Loucy (cell line): Measurements from ENCODE around the gene RAPSN.

Source experiments
- EZH2phosphoT487 ChIP-seq: fragments of 200-600 bp; IDR thresholded peaks from 2 replicates; pipeline ENCODE4 v1.6.1; 2018; ENCODE audit warnings: antibody characterized with exemption, mild to moderate bottlenecking, moderate library complexity, borderline replicate concordance
- TF ChIP-seq, protein P1 (sequence below): fragments of 200-600 bp; sonication (generic); conservative IDR thresholded peaks from 2 replicates; pipeline ENCODE4 v1.5.1; 2014; ENCODE audit warnings: mild to moderate bottlenecking, antibody characterized with exemption, low read length

DNA sequence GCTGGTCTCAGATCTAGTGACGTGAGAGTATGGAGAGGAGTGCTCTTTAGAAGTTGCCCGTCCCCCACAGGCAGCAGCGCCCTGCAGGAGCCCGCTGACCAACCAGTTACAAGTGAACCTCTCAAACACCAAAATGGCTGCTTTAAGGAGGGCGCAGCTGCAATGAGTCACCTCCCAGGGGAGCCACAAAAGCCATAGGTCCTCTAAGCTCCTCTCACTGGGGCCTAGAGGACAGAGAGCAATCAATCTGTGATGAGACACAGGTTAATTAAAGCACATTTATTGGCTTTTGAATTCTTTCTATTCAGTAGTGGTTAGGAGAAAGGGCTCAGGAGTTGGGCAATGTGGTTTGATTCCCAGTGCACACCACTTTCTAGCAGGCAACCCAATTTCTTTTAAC, 15.5 kb upstream of the RAPSN start:
- TF ChIP-seq, protein P1, sequence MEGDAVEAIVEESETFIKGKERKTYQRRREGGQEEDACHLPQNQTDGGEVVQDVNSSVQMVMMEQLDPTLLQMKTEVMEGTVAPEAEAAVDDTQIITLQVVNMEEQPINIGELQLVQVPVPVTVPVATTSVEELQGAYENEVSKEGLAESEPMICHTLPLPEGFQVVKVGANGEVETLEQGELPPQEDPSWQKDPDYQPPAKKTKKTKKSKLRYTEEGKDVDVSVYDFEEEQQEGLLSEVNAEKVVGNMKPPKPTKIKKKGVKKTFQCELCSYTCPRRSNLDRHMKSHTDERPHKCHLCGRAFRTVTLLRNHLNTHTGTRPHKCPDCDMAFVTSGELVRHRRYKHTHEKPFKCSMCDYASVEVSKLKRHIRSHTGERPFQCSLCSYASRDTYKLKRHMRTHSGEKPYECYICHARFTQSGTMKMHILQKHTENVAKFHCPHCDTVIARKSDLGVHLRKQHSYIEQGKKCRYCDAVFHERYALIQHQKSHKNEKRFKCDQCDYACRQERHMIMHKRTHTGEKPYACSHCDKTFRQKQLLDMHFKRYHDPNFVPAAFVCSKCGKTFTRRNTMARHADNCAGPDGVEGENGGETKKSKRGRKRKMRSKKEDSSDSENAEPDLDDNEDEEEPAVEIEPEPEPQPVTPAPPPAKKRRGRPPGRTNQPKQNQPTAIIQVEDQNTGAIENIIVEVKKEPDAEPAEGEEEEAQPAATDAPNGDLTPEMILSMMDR, result no peak
- TF ChIP-seq EZH2phosphoT487, result no peak
